GM12878 (cell line): ENCODE results near the gene USP15. TPM values are rescaled to one million over a fixed set of nuclear protein-coding genes. Genes with fewer than 3 reads are reported as not detected.

ENCODE experiments used
- ATAC-seq: fragments of 200-7000 bp; cut with Tn5 transposase; 3 replicates; pipeline ENCODE4 v1.9.1; 2020; ENCODE audit warnings: mild to moderate bottlenecking, moderate library complexity
- BruUV-seq: library from RNA; stranded (reverse); fragments of 400-500 nt; replicated peaks from 2 replicates; lab custom pipeline; 2021; lab: Mats Ljungman, UMichigan
- CTCF ChIA-PET: fragments of 300-600 bp; sonication (Branson Sonifier 250); formaldehyde crosslinking; extraction: SDS; loops from one replicate; lab custom pipeline; 2021; ENCODE audit warnings: inconsistent platforms; lab: Yijun Ruan, JAX
- POLR2A ChIA-PET: fragments of 350-600 bp; formaldehyde crosslinking; extraction: SDS; loops from one replicate; lab custom pipeline; 2021; ENCODE audit warnings: inconsistent platforms; lab: Charles Lee
- RAD21 ChIA-PET: fragments of 300-600 bp; sonication (Branson Sonifier 250); formaldehyde crosslinking; loops from one replicate; lab custom pipeline; 2023; ENCODE audit warnings: antibody characterized with exemption; ENCODE audit not compliant: unreplicated experiment; lab: Charles Lee
- SMC1A ChIA-PET: fragments of 300-600 bp; sonication (Branson Sonifier 250); formaldehyde crosslinking; loops from one replicate; lab custom pipeline; 2023; ENCODE audit not compliant: unreplicated experiment, uncharacterized antibody; lab: Charles Lee
- DNase-seq: peaks from one replicate; pipeline ENCODE4 v3.0.0-alpha.2; 2011; ENCODE audit warnings: low read depth, low spot score
- FAIRE-seq: peaks from 3 replicates; lab custom pipeline; 2011; peaks lifted over from hg19 to GRCh38; lab: Jason Lieb, UNC
- H2AFZ ChIP-seq: 2 replicates; pipeline ENCODE4 v1.6.0; 2011; ENCODE audit warnings: low read depth, low read length, control low read depth; ENCODE audit not compliant: control insufficient read depth
- H3K27ac ChIP-seq: 2 replicates; pipeline ENCODE4 v1.5.1; 2011; ENCODE audit warnings: control low read depth; ENCODE audit not compliant: control insufficient read depth, insufficient read depth
- H3K27me3 ChIP-seq, 2 experiments: replicated peaks in 1 of 2; 2 replicates each; pipeline versions ENCODE4 v1.6.0 to v1.6.1; 2011; ENCODE audit warnings: low read length in 1 of 2; ENCODE audit not compliant: control insufficient read depth in 2 of 2, insufficient read depth in 2 of 2
- H3K36me3 ChIP-seq, 2 experiments: 2 replicates each; pipeline ENCODE4 v1.5.1; 2011; ENCODE audit warnings: low read length in 1 of 2; ENCODE audit not compliant: control insufficient read depth in 2 of 2, insufficient read depth in 2 of 2
- H3K4me1 ChIP-seq: 2 replicates; pipeline ENCODE4 v1.6.1; 2011; ENCODE audit warnings: mild to moderate bottlenecking, low read length, moderate library complexity, mixed read lengths; ENCODE audit not compliant: control insufficient read depth, insufficient read depth
- H3K4me2 ChIP-seq: 2 replicates; pipeline ENCODE4 v1.6.0; 2011; ENCODE audit warnings: control low read depth; ENCODE audit not compliant: control insufficient read depth, insufficient read depth
- H3K4me3 ChIP-seq: fragments of 200-600 bp; sonication (generic); 2 replicates; pipeline ENCODE4 v1.5.1; 2016
- H3K79me2 ChIP-seq: 2 replicates; pipeline ENCODE4 v1.6.0; 2011; ENCODE audit warnings: low read length; ENCODE audit not compliant: control insufficient read depth, insufficient read depth
- H3K9ac ChIP-seq: 2 replicates; pipeline ENCODE4 v1.8.0; 2011; ENCODE audit warnings: low read length, control low read depth, mixed read lengths; ENCODE audit not compliant: control insufficient read depth, insufficient read depth
- H3K9me3 ChIP-seq: replicated peaks from 3 replicates; pipeline ENCODE4 v1.5.1; 2011; ENCODE audit warnings: mild to moderate bottlenecking, low read length; ENCODE audit not compliant: control insufficient read depth, insufficient read depth
- H4K20me1 ChIP-seq: 2 replicates; pipeline ENCODE4 v1.6.0; 2011; ENCODE audit not compliant: control insufficient read depth, insufficient read depth
- ATF2 ChIP-seq: IDR thresholded peaks from 2 replicates; pipeline ENCODE4 v1.6.1; 2012; ENCODE audit warnings: low read length, inconsistent platforms
- CBX5 ChIP-seq: sonication (generic); IDR thresholded peaks from 2 replicates; pipeline ENCODE4 v1.6.1; 2016; ENCODE audit warnings: low read depth, moderate library complexity, mild to moderate bottlenecking, inconsistent platforms
- EGR1 ChIP-seq, 2 experiments: IDR thresholded peaks; 1 replicate in 1 of 2; 2 replicates in 1 of 2; pipeline ENCODE4 v1.6.1; 2011 to 2012; ENCODE audit warnings: low read depth in 2 of 2, low read length in 2 of 2, borderline replicate concordance in 1 of 2, mild to moderate bottlenecking in 1 of 2, moderate library complexity in 1 of 2
- ETV6 ChIP-seq, 2 experiments: fragments of 450-650 bp in 1 of 2; IDR thresholded peaks in 1 of 2; conservative IDR thresholded peaks in 1 of 2; 2 replicates each; pipeline ENCODE4 v1.6.1; 2014; ENCODE audit warnings: antibody characterized with exemption in 1 of 2, borderline replicate concordance in 1 of 2, low read depth in 1 of 2, mild to moderate bottlenecking in 1 of 2, moderate library complexity in 1 of 2
- MTA3 ChIP-seq: IDR thresholded peaks from 2 replicates; pipeline ENCODE4 v1.6.1; 2012; ENCODE audit warnings: low read length, inconsistent platforms, borderline replicate concordance
- NKRF ChIP-seq: fragments of 450-650 bp; conservative IDR thresholded peaks from 2 replicates; pipeline ENCODE4 v1.6.1; 2017; ENCODE audit warnings: mild to moderate bottlenecking, moderate library complexity
- TARDBP ChIP-seq: IDR thresholded peaks from 2 replicates; pipeline ENCODE4 v1.6.1; 2016; ENCODE audit warnings: borderline replicate concordance
- TCF3 ChIP-seq: IDR thresholded peaks from 2 replicates; pipeline ENCODE4 v1.6.1; 2012; ENCODE audit warnings: low read depth, mild to moderate bottlenecking, low read length, borderline replicate concordance; ENCODE audit not compliant: insufficient read depth
- WGBS: methylation state at CpG from one replicate; pipeline ENCODE4 v1.1.6; 2016; ENCODE audit warnings: low lambda C conversion rate; ENCODE audit not compliant: insufficient replicate concordance, insufficient coverage; ENCODE audit errors: missing lambda C conversion rate; 5-methylcytosine and 5-hydroxymethylcytosine counted together
- in situ Hi-C: fragments of 300-500 bp; cut with MboI; formaldehyde crosslinking; loops from 9 replicates; pipeline ENCODE4 v1.14.3; 2018; ENCODE audit warnings: mixed read lengths
- intact Hi-C: fragments of 100-400 bp; cut with micrococcal nuclease; formaldehyde crosslinking; loops from one replicate; pipeline ENCODE4 v1.14.2; 2022; ENCODE audit not compliant: unreplicated experiment
- polyA plus RNA-seq, 11 experiments: library from polyadenylated mRNA; depleted of rRNA in 4 of 11; unstranded in 6 of 11; stranded (reverse) in 5 of 11; fragments of >200 nt; fragmentation: Nextera tagmentation in 4 of 11; fragmentation: Illumina TruSeq in 1 of 11; extraction: Ambion mirVana in 4 of 11; extraction: Trizol in 1 of 11; gene quantifications; 1 replicate in 1 of 11; 2 replicates in 10 of 11; pipeline versions ENCODE4 v1.2.1 to v1.2.3, GENCODE V29; 2011 to 2016; ENCODE audit warnings: inconsistent platforms in 2 of 11, missing spikeins in 2 of 11, low read depth in 1 of 11
- total RNA-seq, 4 experiments: library from RNA; depleted of rRNA in 3 of 4; stranded (reverse); fragments of >200 nt in 3 of 4; fragmentation: Illumina TruSeq in 1 of 4; extraction: Trizol in 1 of 4; gene quantifications; 2 replicates each; pipeline versions ENCODE4 v1.2.1 to v1.2.3, GENCODE V29; 2013 to 2021

The USP15 gene
- total and polyA plus RNA-seq, 10 of the 15 experiments (the other 5 are each of a cell fraction or from before 2014, with no cell fraction given): 57.6 to 101 (median 90.2) TPM

DNA sequence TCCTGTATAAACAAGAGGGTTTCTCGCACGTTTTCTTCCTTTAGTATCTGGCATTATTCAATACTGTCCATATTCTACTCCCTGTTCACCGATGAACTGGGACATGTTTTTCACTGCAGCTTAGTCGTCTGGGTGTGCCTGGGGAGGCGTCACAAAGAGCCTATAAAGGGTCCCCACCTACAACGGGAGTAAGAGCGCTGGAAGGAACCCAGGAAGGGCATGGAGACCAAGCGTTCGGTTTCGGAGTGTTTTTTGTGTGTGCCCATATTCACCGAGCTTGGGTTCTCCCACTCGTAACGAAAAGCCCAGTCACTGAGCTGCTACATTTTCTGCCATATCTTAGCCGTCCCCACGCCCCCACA lies 592 bp upstream of the USP15 start:
- H3K27ac ChIP-seq: peak overlapping the region; percentile 90
- H3K4me1 ChIP-seq: peaks cover 4% of the 10 kb centered on the region; the same call in 1 of the 2 replicates
- RAD21 ChIA-PET: interaction anchor here (0.9 to 1.7 kb wide), 4 partner anchors 8 to 282 kb away, joined by 3 to 6 read pairs (median 3); no protein-coding TSS in a partner anchor
- SMC1A ChIA-PET: interaction anchor here (0.6 to 3.3 kb wide), 3 partner anchors 9 to 182 kb away, joined by 3 to 8 read pairs (median 3); no protein-coding TSS in a partner anchor
- H3K27me3 ChIP-seq: no peaks in the 10 kb centered on the region
- H3K9me3 ChIP-seq: no peaks in the 10 kb centered on the region
- peaks cover 53% of the 10 kb centered on the region for H3K79me2 ChIP-seq
- POLR2A ChIA-PET: interaction anchor here (0.6 to 1.4 kb wide), 4 partner anchors 8 to 344 kb away, joined by 3 to 6 read pairs (median 4); no protein-coding TSS in a partner anchor
- TF ChIP-seq MTA3 (0 out of 2 replicates have a peak, but pooled peaks have one; percentile 1), ETV6 (conservative IDR thresholded peaks at IDR 0.05 in 1 of 2, IDR thresholded peaks at IDR 0.05 in 1 of 2; ENCODE audit: borderline replicate concordance in 1 of 2, low read depth in 1 of 2) (0 out of 4 replicates have a peak, but pooled peaks of 1 of the 2 experiments have one; percentile 3), CBX5 (0 out of 2 replicates have a peak, but pooled peaks have one; percentile 19), TCF3 (no peak), ATF2 (no peak), EGR1 (IDR thresholded peaks at IDR 0.05; ENCODE audit: borderline replicate concordance in 1 of 2, low read depth in 2 of 2, low read length in 2 of 2) (peak in 1 of 2 experiments; percentile 74; a peak in 1 of 3 replicates), TARDBP (0 out of 2 replicates have a peak, but pooled peaks have one; percentile 5), NKRF (peak; percentile 57; the same call in 1 of the 2 replicates)
- intact Hi-C loops (no loop called here), in situ Hi-C loops (no loop called here)
- peak overlapping the region; percentile 99 for H3K4me3 ChIP-seq
- ATAC-seq (peak; percentile 14), FAIRE-seq (no peak), DNase-seq (no peak)
- H3K9ac ChIP-seq: peak overlapping the region; percentile 92
- peak overlapping the region; percentile 68 for H3K4me2 ChIP-seq
- no TSS peak for BruUV-seq
- H2AFZ ChIP-seq: peak overlapping the region; percentile 96
- no peaks in the 10 kb centered on the region for H3K36me3 ChIP-seq
- CTCF ChIA-PET: interaction anchor here (0.6 to 1.4 kb wide), 4 partner anchors 8 to 539 kb away, joined by 3 to 6 read pairs (median 3); no protein-coding TSS in a partner anchor
- H4K20me1 ChIP-seq: no peaks in the 10 kb centered on the region
- 2% methylated on average over 13 of the region's 15 CpGs for WGBS
